ENCODE results near the gene OOEP. TPM values are rescaled to one million over a fixed set of nuclear protein-coding genes. Genes with fewer than 3 reads are reported as not detected.

Gene OOEP
- total and polyA plus RNA-seq, 2 of the 4 experiments (the other 2 are of a cell fraction), result not detected

GRCh38 chr6:73393278-73393677 is 23.6 kb upstream of the OOEP start:
- H2AK5ac ChIP-seq (ENCODE audit: low read depth, low read length), result no peak overlapping the region
- H3K36me3 ChIP-seq (ENCODE audit: control insufficient read depth, insufficient read depth, low read length), result no peaks in the 10 kb centered on the region
- ATAC-seq (ENCODE audit: low read depth) (no peak), DNase-seq (peak; percentile 40)
- no peak overlapping the region for H4K5ac ChIP-seq (ENCODE audit: low read depth, low read length)
- 100% methylated on average over 1 of the region's 3 CpGs; no CpG with 5 or more reads in 1 of the 2 experiments for WGBS, 2 experiments (ENCODE audit: extremely low coverage in 2 of 2, insufficient read length in 1 of 2)
- no peak overlapping the region for H2AK9ac ChIP-seq (replicated peaks; ENCODE audit: low read depth, low read length, poor library complexity)
- POLR2A ChIA-PET (ENCODE audit: unreplicated experiment), result no interaction called here
- no peak overlapping the region for H3K9ac ChIP-seq (ENCODE audit: low read depth, low read length)
- no peaks in the 10 kb centered on the region for H3K9me1 ChIP-seq (ENCODE audit: insufficient read depth, low read length)
- no peak overlapping the region for H3K14ac ChIP-seq (replicated peaks; ENCODE audit: low read depth, low read length)
- CTCF ChIA-PET, result no interaction called here
- intact Hi-C loops (cut with micrococcal nuclease), result no loop called here
- BruUV-seq (replicated peaks), result no TSS peak
- no peaks in the 10 kb centered on the region for H3K79me1 ChIP-seq (ENCODE audit: low read depth in 1 of 2, low read length in 2 of 2)
- dilution Hi-C loops (cut with HindIII; ENCODE audit: low sequenced_read_pairs, unreplicated experiment), result no loop called here
- H3K23ac ChIP-seq (ENCODE audit: low read depth, low read length), result no peak overlapping the region
- TF ChIP-seq FOS (IDR thresholded peaks at IDR 0.05; ENCODE audit: low read depth, low read length) (no peak), CTCF (conservative IDR thresholded peaks at IDR 0.05; ENCODE audit: low read depth, low read length) (no peak), CHD1 (IDR thresholded peaks at IDR 0.05; ENCODE audit: low read depth, low read length) (no peak), NFE2L2 (IDR thresholded peaks at IDR 0.05; ENCODE audit: low read depth, low read length) (no peak), POLR2A (IDR thresholded peaks at IDR 0.05; ENCODE audit: low read depth, low read length) (no peak), USF2 (IDR thresholded peaks at IDR 0.05; ENCODE audit: low read depth, low read length) (no peak), RFX5 (IDR thresholded peaks at IDR 0.05; ENCODE audit: low read depth, low read length) (no peak), ELK1 (IDR thresholded peaks at IDR 0.05; ENCODE audit: borderline replicate concordance, low read depth, low read length) (no peak)
- no peak overlapping the region for H4K8ac ChIP-seq (ENCODE audit: low read depth in 2 of 2, low read length in 2 of 2)
- no peaks in the 10 kb centered on the region for H3K27me3 ChIP-seq (ENCODE audit: control insufficient read depth, insufficient read depth, low read length)
- no peak overlapping the region for H2BK5ac ChIP-seq (ENCODE audit: low read depth, low read length, poor library complexity, severe bottlenecking)
- no peak overlapping the region for H2BK20ac ChIP-seq (ENCODE audit: low read depth, low read length)
- H3K9me3 ChIP-seq (ENCODE audit: control insufficient read depth, insufficient read depth, low read length), result no peaks in the 10 kb centered on the region
- in situ Hi-C loops (cut with MboI; ENCODE audit: low sequenced_read_pairs), result no loop called here
- no peaks in the 10 kb centered on the region for H4K20me1 ChIP-seq (ENCODE audit: insufficient read depth, low read length)
- H3K4me1 ChIP-seq (ENCODE audit: control insufficient read depth, insufficient read depth, low read length), result no peaks in the 10 kb centered on the region
- H2BK120ac ChIP-seq (ENCODE audit: low read depth, low read length), result no peak overlapping the region
- no peak overlapping the region for H3K4ac ChIP-seq (ENCODE audit: low read depth, low read length)
- no peak overlapping the region for H3K18ac ChIP-seq (ENCODE audit: low read depth, low read length)
- no peak overlapping the region for H2AFZ ChIP-seq (replicated peaks; ENCODE audit: low read length, poor library complexity)
- H3K4me3 ChIP-seq (ENCODE audit: insufficient read depth, low read depth, low read length), result no peak overlapping the region
- H2BK15ac ChIP-seq (ENCODE audit: low read depth, low read length), result no peak overlapping the region
- H4K91ac ChIP-seq (ENCODE audit: insufficient read depth, low read depth, low read length), result no peak overlapping the region
- H3K4me2 ChIP-seq (ENCODE audit: low read depth, low read length), result no peak overlapping the region
- H3K56ac ChIP-seq (ENCODE audit: extremely low read depth, insufficient read depth, low read length), result no peak overlapping the region
- H3K27ac ChIP-seq (ENCODE audit: insufficient read depth, low read length), result no peak overlapping the region
